Measurements from ENCODE around the gene SYCE1.

GRCh38 chr10:133555521-133555920, 9.9 kb downstream of the SYCE1 start:
- TF ChIP-seq CTCF (IDR thresholded peaks at IDR 0.05) (no peak), EZH2 (IDR thresholded peaks at IDR 0.05; ENCODE audit: borderline replicate concordance, insufficient read depth, low read depth, low read length, poor library complexity, severe bottlenecking) (no peak)

Data from B cell (primary cell).